ENCODE results near the gene PEG3. TPM values are rescaled to one million over a fixed set of nuclear protein-coding genes. Genes with fewer than 3 reads are reported as not detected.

Gene PEG3
- total and polyA plus RNA-seq, 2 of the 13 experiments (the other 11 are each of a cell fraction or from before 2014, with no cell fraction given): 217 to 394 TPM

- TF ChIP-seq ZNF574 (CRISPR knock-in tag; IDR thresholded peaks at IDR 0.05) (peak; percentile 46; the same call in 1 of the 2 replicates), CBX1 (IDR thresholded peaks at IDR 0.05; ENCODE audit: low read depth) (no peak), ZNF296 (CRISPR knock-in tag; conservative IDR thresholded peaks at IDR 0.05) (no peak), KLF11 (CRISPR knock-in tag; IDR thresholded peaks at IDR 0.05) (peak; percentile 93), SOX5 (CRISPR knock-in tag; IDR thresholded peaks at IDR 0.05; ENCODE audit: borderline replicate concordance) (peak; percentile 83), PREB (CRISPR knock-in tag; IDR thresholded peaks at IDR 0.05) (no peak), NCOA5 (CRISPR knock-in tag; IDR thresholded peaks at IDR 0.05) (no peak), RFXANK (CRISPR knock-in tag; IDR thresholded peaks at IDR 0.05) (peak; percentile 39; the same call in 1 of the 2 replicates), ZNF564 (CRISPR knock-in tag; IDR thresholded peaks at IDR 0.05) (no peak; the same call in 1 of the 2 replicates), RFX5 (IDR thresholded peaks at IDR 0.05; ENCODE audit: low read depth, low read length) (no peak), ZNF891 (CRISPR knock-in tag; IDR thresholded peaks at IDR 0.05) (peak; percentile 44; the same call in 1 of the 2 replicates), ZFP41 (CRISPR knock-in tag; IDR thresholded peaks at IDR 0.05; ENCODE audit: borderline replicate concordance) (no peak), MXD3 (CRISPR knock-in tag; IDR thresholded peaks at IDR 0.05) (peak; percentile 35; the same call in 1 of the 2 replicates), KDM3A (CRISPR knock-in tag; IDR thresholded peaks at IDR 0.05; ENCODE audit: low read depth) (no peak), HDAC1 (CRISPR knock-in tag; IDR thresholded peaks at IDR 0.05) (peak; percentile 84), ZNF83 (CRISPR knock-in tag; IDR thresholded peaks at IDR 0.05; ENCODE audit: borderline replicate concordance) (no peak), THRA (CRISPR knock-in tag; IDR thresholded peaks at IDR 0.05; ENCODE audit: borderline replicate concordance) (peak; percentile 85), ZNF777 (CRISPR knock-in tag; IDR thresholded peaks at IDR 0.05) (no peak), POLR2A (IDR thresholded peaks at IDR 0.05; ENCODE audit: insufficient read depth in 1 of 2, low read depth in 2 of 2, low read length in 2 of 2) (peak; percentile 71 to 74), HNRNPUL1 (IDR thresholded peaks at IDR 0.05; ENCODE audit: low read depth, low read length) (peak; percentile 52; the same call in 1 of the 2 replicates), NAIF1 (CRISPR knock-in tag; IDR thresholded peaks at IDR 0.05; ENCODE audit: borderline replicate concordance) (no peak), RELA (CRISPR knock-in tag; IDR thresholded peaks at IDR 0.05) (0 out of 2 replicates have a peak, but pooled peaks have one; percentile 25)
- TF ChIP-seq, protein P1, sequence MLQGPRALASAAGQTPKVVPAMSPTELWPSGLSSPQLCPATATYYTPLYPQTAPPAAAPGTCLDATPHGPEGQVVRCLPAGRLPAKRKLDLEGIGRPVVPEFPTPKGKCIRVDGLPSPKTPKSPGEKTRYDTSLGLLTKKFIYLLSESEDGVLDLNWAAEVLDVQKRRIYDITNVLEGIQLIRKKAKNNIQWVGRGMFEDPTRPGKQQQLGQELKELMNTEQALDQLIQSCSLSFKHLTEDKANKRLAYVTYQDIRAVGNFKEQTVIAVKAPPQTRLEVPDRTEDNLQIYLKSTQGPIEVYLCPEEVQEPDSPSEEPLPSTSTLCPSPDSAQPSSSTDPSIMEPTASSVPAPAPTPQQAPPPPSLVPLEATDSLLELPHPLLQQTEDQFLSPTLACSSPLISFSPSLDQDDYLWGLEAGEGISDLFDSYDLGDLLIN (CRISPR knock-in tag; IDR thresholded peaks at IDR 0.05; ENCODE audit: borderline replicate concordance): no peak
Observed at GRCh38 chr19:56880592-56881190, 40.2 kb upstream of the PEG3 start (continued).

All from HepG2 (cell line).